Trophoblast cell (in vitro differentiated cells and primary cell): ENCODE results near the gene EIF2S2.
"Not testable (repeated sequence)": the region's sequence is repeated elsewhere in the genome, so short reads cannot be mapped to it uniquely, and the experiment has no call there.

ENCODE experiments used
- DNase-seq, 2 donors: peaks; one replicate each; pipeline ENCODE4 v3.0.0-alpha.2; 2016
- H2AFZ ChIP-seq: 2 replicates; pipeline ENCODE4 v1.6.1; 2013; ENCODE audit warnings: low read length, moderate library complexity, mild to moderate bottlenecking; ENCODE audit not compliant: insufficient read depth, poor library complexity
- H2AK5ac ChIP-seq: 2 replicates; pipeline ENCODE4 v1.6.1; 2013; ENCODE audit warnings: mild to moderate bottlenecking, low read length
- H2BK120ac ChIP-seq: 2 replicates; pipeline ENCODE4 v1.6.1; 2013; ENCODE audit warnings: low read length, mild to moderate bottlenecking, moderate library complexity; ENCODE audit not compliant: insufficient read depth, poor library complexity
- H2BK12ac ChIP-seq: 2 replicates; pipeline ENCODE4 v1.6.1; 2013; ENCODE audit warnings: mild to moderate bottlenecking, low read length, moderate library complexity
- H2BK5ac ChIP-seq: 2 replicates; pipeline ENCODE4 v1.6.1; 2013; ENCODE audit warnings: low read length, low read depth, moderate library complexity, mild to moderate bottlenecking; ENCODE audit not compliant: poor library complexity
- H3K14ac ChIP-seq: 2 replicates; pipeline ENCODE4 v1.6.1; 2013; ENCODE audit warnings: mild to moderate bottlenecking, low read length
- H3K18ac ChIP-seq: 2 replicates; pipeline ENCODE4 v1.6.1; 2013; ENCODE audit warnings: mild to moderate bottlenecking, low read length
- H3K23ac ChIP-seq: 2 replicates; pipeline ENCODE4 v1.6.1; 2013; ENCODE audit warnings: low read length
- H3K27ac ChIP-seq: 2 replicates; pipeline ENCODE4 v1.5.1; 2013; ENCODE audit warnings: low read depth, mild to moderate bottlenecking, inconsistent platforms, low read length, moderate library complexity
- H3K27me3 ChIP-seq: 2 replicates; pipeline ENCODE4 v1.6.1; 2013; ENCODE audit warnings: inconsistent platforms, mild to moderate bottlenecking, low read length, moderate library complexity; ENCODE audit not compliant: insufficient read depth
- H3K36me3 ChIP-seq, 2 experiments: 1 replicate in 1 of 2; 2 replicates in 1 of 2; pipeline ENCODE4 v1.6.1; 2013; ENCODE audit warnings: low read length in 2 of 2, mild to moderate bottlenecking in 2 of 2, moderate library complexity in 1 of 2; ENCODE audit not compliant: insufficient read depth in 2 of 2, control insufficient read depth in 1 of 2
- H3K4ac ChIP-seq: 2 replicates; pipeline ENCODE4 v1.6.1; 2013; ENCODE audit warnings: low read depth, mild to moderate bottlenecking, low read length, moderate library complexity
- H3K4me1 ChIP-seq, 2 experiments: 1 replicate in 1 of 2; 2 replicates in 1 of 2; pipeline ENCODE4 v1.6.1; 2013; ENCODE audit warnings: low read length in 2 of 2, mild to moderate bottlenecking in 2 of 2, moderate library complexity in 1 of 2; ENCODE audit not compliant: insufficient read depth in 2 of 2, control insufficient read depth in 1 of 2
- H3K4me2 ChIP-seq: 2 replicates; pipeline ENCODE4 v1.6.1; 2013; ENCODE audit warnings: inconsistent platforms, mild to moderate bottlenecking, low read length, moderate library complexity
- H3K4me3 ChIP-seq: 2 replicates; pipeline ENCODE4 v1.5.1; 2013; ENCODE audit warnings: mild to moderate bottlenecking, low read depth, low read length, inconsistent platforms
- H3K79me1 ChIP-seq: one replicate; pipeline ENCODE4 v1.6.1; 2013; ENCODE audit warnings: low read length
- H3K79me2 ChIP-seq: 2 replicates; pipeline ENCODE4 v1.6.1; 2013; ENCODE audit warnings: low read length, mild to moderate bottlenecking; ENCODE audit not compliant: control insufficient read depth, insufficient read depth, poor library complexity
- H3K9ac ChIP-seq: 2 replicates; pipeline ENCODE4 v1.6.1; 2013; ENCODE audit warnings: mild to moderate bottlenecking, low read length
- H3K9me3 ChIP-seq: 2 replicates; pipeline ENCODE4 v1.6.1; 2013; ENCODE audit warnings: low read depth, mild to moderate bottlenecking, control low read depth, inconsistent platforms, low read length; ENCODE audit not compliant: insufficient read depth
- H4K12ac ChIP-seq: 2 replicates; pipeline ENCODE4 v1.6.1; 2013; ENCODE audit warnings: low read depth, mild to moderate bottlenecking, low read length, moderate library complexity
- H4K8ac ChIP-seq: 2 replicates; pipeline ENCODE4 v1.6.1; 2013; ENCODE audit warnings: low read depth, mild to moderate bottlenecking, low read length, moderate library complexity
- H4K91ac ChIP-seq: one replicate; pipeline ENCODE4 v1.6.1; 2013; ENCODE audit warnings: low read depth, mild to moderate bottlenecking, low read length, moderate library complexity
- WGBS: extraction: QIAGEN DNeasy Blood & Tissue Kit; methylation state at CpG from one replicate; pipeline ENCODE4 v1.1.7; 2013; ENCODE audit warnings: missing lambda C conversion rate; ENCODE audit not compliant: insufficient read length, insufficient coverage; ENCODE audit errors: extremely low coverage; 5-methylcytosine and 5-hydroxymethylcytosine counted together

Gene EIF2S2

GRCh38 chr20:34152073-34152472 is 40.0 kb upstream of the EIF2S2 start:
- H2BK120ac ChIP-seq, H3K4me2 ChIP-seq, H2AFZ ChIP-seq, H3K4me3 ChIP-seq, H3K36me3 ChIP-seq, H2BK5ac ChIP-seq, H2AK5ac ChIP-seq, H4K8ac ChIP-seq, H3K9me3 ChIP-seq, H3K14ac ChIP-seq, H3K27me3 ChIP-seq, H3K79me1 ChIP-seq, DNase-seq, H2BK12ac ChIP-seq, H3K9ac ChIP-seq, H4K12ac ChIP-seq, H3K23ac ChIP-seq, H3K4me1 ChIP-seq, H3K4ac ChIP-seq, H4K91ac ChIP-seq, H3K79me2 ChIP-seq, H3K27ac ChIP-seq, H3K18ac ChIP-seq: not testable (repeated sequence)
- WGBS = no CpG with 5 or more reads among the region's 8 CpGs

GRCh38 chr20:34150306-34151000 is 38.4 kb upstream of the EIF2S2 start:
- no peak overlapping the region for H2BK5ac ChIP-seq
- WGBS = no CpG with 5 or more reads among the region's 9 CpGs

GRCh38 chr20:34145280-34145819 is 33.3 kb upstream of the EIF2S2 start:
- no peak overlapping the region for H2BK120ac ChIP-seq
- no peak overlapping the region for H2AK5ac ChIP-seq
- H3K9me3 ChIP-seq = no peaks in the 10 kb centered on the region
- H3K4me3 ChIP-seq = no peak overlapping the region
- no peak overlapping the region for H3K18ac ChIP-seq
- no peaks in the 10 kb centered on the region for H3K27me3 ChIP-seq
- H4K91ac ChIP-seq = no peak overlapping the region
- no CpG with 5 or more reads among the region's 2 CpGs for WGBS
- no peak overlapping the region for H3K27ac ChIP-seq
- DNase-seq = no peak
- no peaks in the 10 kb centered on the region for H3K79me2 ChIP-seq
- H2BK5ac ChIP-seq = no peak overlapping the region
- H3K23ac ChIP-seq = no peak overlapping the region
- no peak overlapping the region for H2BK12ac ChIP-seq
- H3K36me3 ChIP-seq = no peaks in the 10 kb centered on the region
- H3K9ac ChIP-seq = no peak overlapping the region
- no peak overlapping the region for H4K8ac ChIP-seq
- H4K12ac ChIP-seq = no peak overlapping the region
- no peak overlapping the region for H2AFZ ChIP-seq
- H3K14ac ChIP-seq = no peak overlapping the region
- H3K4me1 ChIP-seq = no peaks in the 10 kb centered on the region
- no peak overlapping the region for H3K4ac ChIP-seq
- H3K79me1 ChIP-seq = no peaks in the 10 kb centered on the region
- H3K4me2 ChIP-seq = no peak overlapping the region

More at GRCh38 chr20:34150306-34151000, 38.4 kb upstream of the EIF2S2 start:
- Histone ChIP-seq H4K91ac (no peak overlapping the region), H3K27ac (no peak overlapping the region), H3K9ac (no peak overlapping the region), H3K18ac (no peak overlapping the region), H3K4me2 (no peak overlapping the region), H2AK5ac (no peak overlapping the region), H3K79me1 (no peaks in the 10 kb centered on the region), H3K9me3 (no peaks in the 10 kb centered on the region), H2BK12ac (no peak overlapping the region), H3K4me3 (no peak overlapping the region), H3K23ac (no peak overlapping the region), H4K8ac (no peak overlapping the region), H4K12ac (no peak overlapping the region), H3K27me3 (no peaks in the 10 kb centered on the region), H3K14ac (no peak overlapping the region), H2AFZ (no peak overlapping the region), H3K4ac (no peak overlapping the region), H3K4me1 (peaks cover 0 to 2% of the 10 kb centered on the region in 2 experiments), H3K36me3 (no peaks in the 10 kb centered on the region), H2BK120ac (no peak overlapping the region), H3K79me2 (no peaks in the 10 kb centered on the region)
- no peak for DNase-seq

GRCh38 chr20:34143951-34144350 is 31.9 kb upstream of the EIF2S2 start:
- no peak overlapping the region for H4K8ac ChIP-seq
- H3K14ac ChIP-seq = no peak overlapping the region
- no peaks in the 10 kb centered on the region for H3K36me3 ChIP-seq
- H4K91ac ChIP-seq = no peak overlapping the region
- no peak overlapping the region for H2BK5ac ChIP-seq
- no peak overlapping the region for H3K4ac ChIP-seq
- no peak overlapping the region for H3K18ac ChIP-seq
- H3K9me3 ChIP-seq = no peaks in the 10 kb centered on the region
- H2AFZ ChIP-seq = no peak overlapping the region
- H2BK120ac ChIP-seq = no peak overlapping the region
- no peaks in the 10 kb centered on the region for H3K79me1 ChIP-seq
- no peaks in the 10 kb centered on the region for H3K79me2 ChIP-seq
- H3K4me3 ChIP-seq = no peak overlapping the region
- no peaks in the 10 kb centered on the region for H3K27me3 ChIP-seq
- DNase-seq = peak in 1 of 2 donors; percentile 41
- no peak overlapping the region for H4K12ac ChIP-seq
- H2AK5ac ChIP-seq = no peak overlapping the region
- H3K4me2 ChIP-seq = no peak overlapping the region
- no peak overlapping the region for H3K9ac ChIP-seq
- no peak overlapping the region for H2BK12ac ChIP-seq
- H3K27ac ChIP-seq = no peak overlapping the region
- no peak overlapping the region for H3K23ac ChIP-seq
- WGBS = no CpG with 5 or more reads among the region's 7 CpGs
- no peaks in the 10 kb centered on the region for H3K4me1 ChIP-seq
